Endometrial microvascular endothelial cells (primary cell): ENCODE measurements around the gene ADAM12. TPM values are rescaled to one million over a fixed set of nuclear protein-coding genes. Genes with fewer than 3 reads are reported as not detected.
"Not testable (repeated sequence)": the region's sequence is repeated elsewhere in the genome, so short reads cannot be mapped to it uniquely, and the experiment has no call there.

Experiments used
- in situ Hi-C: cut with HindIII; loops from 2 replicates; pipeline ENCODE4 v1.10.0; 2017; ENCODE audit warnings: low sequenced_read_pairs, low pct_unique_long_range_greater_than_20kb; ENCODE audit errors: inconsistent ontology term
- total RNA-seq: library from RNA; depleted of rRNA; stranded (reverse); fragments of >200 nt; gene quantifications from one replicate; pipeline ENCODE4 v1.2.3, GENCODE V29; 2015; ENCODE audit errors: inconsistent ontology term

ADAM12 gene
- total RNA-seq, 1 donor from 2014 or later: 0.28 TPM

- in situ Hi-C loops: no loop called here
Observed at GRCh38 chr10:125976960-125977605, 411.2 kb downstream of the ADAM12 start.

- in situ Hi-C loops: not testable (repeated sequence)
Observed at GRCh38 chr10:125970077-125970630, 418.1 kb downstream of the ADAM12 start.

GRCh38 chr10:125967533-125967932, 420.7 kb downstream of the ADAM12 start:
- in situ Hi-C loops: no loop called here

- in situ Hi-C loops: no loop called here
Observed at GRCh38 chr10:125964558-125964957, 423.7 kb downstream of the ADAM12 start.
